ENCODE results near the gene TBL3. TPM values are rescaled to one million over a fixed set of nuclear protein-coding genes. Genes with fewer than 3 reads are reported as not detected.

Gene TBL3
- total RNA-seq, 4 donors from 2014 or later = 32.7 to 48.2 (median 36.7) TPM

GRCh38 chr16:1932050-1933028, 39.5 kb upstream of the TBL3 start:
- DNase-seq = no peak
- WGBS, 2 donors = 60 to 89% methylated on average over 1 to 5 of the region's 19 CpGs
- H3K27ac ChIP-seq = no peak overlapping the region
- H3K27me3 ChIP-seq = peaks cover 0 to 8% (median 0%) of the 10 kb centered on the region in 4 donors
- TF ChIP-seq POLR2A (IDR thresholded peaks at IDR 0.05) (no peak), CTCF (IDR thresholded peaks at IDR 0.05) (peak in 4 of 6 experiments; percentile 9 to 52 (median 22))
- no peaks in the 10 kb centered on the region for H3K9me3 ChIP-seq
- no peak overlapping the region for H3K4me3 ChIP-seq
- peaks cover 15 to 44% (median 16%) of the 10 kb centered on the region in 3 donors for H3K4me1 ChIP-seq
- peaks cover 0 to 7% (median 0%) of the 10 kb centered on the region in 3 donors for H3K36me3 ChIP-seq
- intact Hi-C loops (cut with DNase I) = no loop called here

GRCh38 chr16:1933097-1933661, 38.7 kb upstream of the TBL3 start:
- H3K36me3 ChIP-seq = peaks cover 4 to 16% (median 8%) of the 10 kb centered on the region in 3 donors
- H3K27ac ChIP-seq = no peak overlapping the region
- 63% methylated on average over 19 of the region's 23 CpGs; no CpG with 5 or more reads in 1 of the 2 donors for WGBS, 2 donors
- DNase-seq = no peak
- H3K4me1 ChIP-seq = peaks cover 15 to 44% (median 16%) of the 10 kb centered on the region in 3 donors
- intact Hi-C loops (cut with DNase I) = no loop called here
- H3K9me3 ChIP-seq = no peaks in the 10 kb centered on the region
- peaks cover 0 to 8% (median 0%) of the 10 kb centered on the region in 4 donors for H3K27me3 ChIP-seq
- no peak for TF ChIP-seq CTCF (IDR thresholded peaks at IDR 0.05)
- TF ChIP-seq POLR2A (IDR thresholded peaks at IDR 0.05) = no peak
- no peak overlapping the region for H3K4me3 ChIP-seq

GRCh38 chr16:1936945-1937479, 34.8 kb upstream of the TBL3 start:
- Histone ChIP-seq H3K27me3 (peaks cover 0 to 7% (median 0%) of the 10 kb centered on the region in 4 donors), H3K9me3 (no peaks in the 10 kb centered on the region), H3K27ac (no peak overlapping the region), H3K4me3 (no peak overlapping the region), H3K4me1 (peaks cover 13 to 36% (median 17%) of the 10 kb centered on the region in 3 donors), H3K36me3 (peaks cover 29 to 49% (median 29%) of the 10 kb centered on the region in 3 donors)
- TF ChIP-seq POLR2A (IDR thresholded peaks at IDR 0.05) (no peak), CTCF (IDR thresholded peaks at IDR 0.05) (no peak)
- 88 to 90% methylated on average over 9 to 11 of the region's 11 CpGs for WGBS, 2 donors
- intact Hi-C loops (cut with DNase I) = no loop called here
- DNase-seq = no peak

- 74 to 90% methylated on average over 2 to 3 of the region's 10 CpGs for WGBS, 2 donors
- H3K36me3 ChIP-seq = peaks cover 29 to 49% (median 29%) of the 10 kb centered on the region in 3 donors
- intact Hi-C loops (cut with DNase I) = no loop called here
- no peaks in the 10 kb centered on the region for H3K9me3 ChIP-seq
- H3K27me3 ChIP-seq = no peaks in the 10 kb centered on the region
- H3K27ac ChIP-seq = peak overlapping the region in 1 of 4 donors; percentile 56
- H3K4me1 ChIP-seq = peaks cover 18 to 40% (median 20%) of the 10 kb centered on the region in 3 donors
- no peak for TF ChIP-seq CTCF (IDR thresholded peaks at IDR 0.05)
- TF ChIP-seq POLR2A (IDR thresholded peaks at IDR 0.05) = no peak
- H3K4me3 ChIP-seq = no peak overlapping the region
- DNase-seq = no peak
Observed at GRCh38 chr16:1938316-1938715, 33.5 kb upstream of the TBL3 start.
